ENCODE data around the gene TAB3. TPM values are rescaled to one million over a fixed set of nuclear protein-coding genes. Genes with fewer than 3 reads are reported as not detected.

Gene TAB3
- total and polyA plus RNA-seq, 2 donors from 2014 or later: 7.9 to 26.9 TPM

GRCh38 chrX:30888526-30889146 is 418 bp downstream of the TAB3 start:
- Histone ChIP-seq H3K4me1 (ENCODE audit: control insufficient read depth in 2 of 3, insufficient read depth in 2 of 3, low read depth in 1 of 3, low read length in 3 of 3) (no peaks in the 10 kb centered on the region), H3K9me3 (ENCODE audit: control insufficient read depth in 2 of 3, insufficient read depth in 1 of 3, low read length in 3 of 3) (no peaks in the 10 kb centered on the region), H3K27ac (ENCODE audit: low read depth in 2 of 2, low read length in 2 of 2) (peak overlapping the region; percentile 80 to 87), H3K9ac (ENCODE audit: low read length in 3 of 3) (peak overlapping the region; percentile 55 to 80 (median 72)), H3K36me3 (ENCODE audit: control insufficient read depth in 2 of 3, insufficient read depth in 3 of 3, low read length in 3 of 3) (no peaks in the 10 kb centered on the region), H3K27me3 (ENCODE audit: control insufficient read depth, insufficient read depth, low read length) (no peaks in the 10 kb centered on the region), H3K4me3 (ENCODE audit: low read length in 3 of 3) (peak overlapping the region; percentile 65 to 82 (median 74))
- TF ChIP-seq CTCF (IDR thresholded peaks at IDR 0.05; ENCODE audit: borderline replicate concordance, extremely low read depth, insufficient read depth): no peak
- no peak for FAIRE-seq
- intact Hi-C loops (cut with DNase I): no loop called here
- DNase-seq: peak in 2 of 5 donors; percentile 26 to 35

GRCh38 chrX:30887721-30888120 is 1.3 kb downstream of the TAB3 start:
- Histone ChIP-seq H3K27me3 (ENCODE audit: control insufficient read depth, insufficient read depth, low read length) (no peaks in the 10 kb centered on the region), H3K36me3 (ENCODE audit: control insufficient read depth in 2 of 3, insufficient read depth in 3 of 3, low read length in 3 of 3) (no peaks in the 10 kb centered on the region), H3K4me3 (ENCODE audit: low read length in 3 of 3) (peak overlapping the region; percentile 12 to 82 (median 65)), H3K27ac (ENCODE audit: low read depth in 2 of 2, low read length in 2 of 2) (no peak overlapping the region), H3K9me3 (ENCODE audit: control insufficient read depth in 2 of 3, insufficient read depth in 1 of 3, low read length in 3 of 3) (no peaks in the 10 kb centered on the region), H3K4me1 (ENCODE audit: control insufficient read depth in 2 of 3, insufficient read depth in 2 of 3, low read depth in 1 of 3, low read length in 3 of 3) (peaks cover 0 to 4% (median 0%) of the 10 kb centered on the region in 3 donors), H3K9ac (ENCODE audit: low read length in 3 of 3) (peak overlapping the region in 1 of 3 donors; percentile 80)
- TF ChIP-seq CTCF (IDR thresholded peaks at IDR 0.05; ENCODE audit: borderline replicate concordance, extremely low read depth, insufficient read depth): no peak
- DNase-seq (no peak), FAIRE-seq (no peak)
- intact Hi-C loops (cut with DNase I): no loop called here

- no peak for TF ChIP-seq CTCF (IDR thresholded peaks at IDR 0.05; ENCODE audit: borderline replicate concordance, extremely low read depth, insufficient read depth)
- Histone ChIP-seq H3K9me3 (ENCODE audit: control insufficient read depth in 2 of 3, insufficient read depth in 1 of 3, low read length in 3 of 3) (no peaks in the 10 kb centered on the region), H3K4me3 (ENCODE audit: low read length in 3 of 3) (peak overlapping the region in 2 of 3 donors; percentile 12 to 82), H3K27ac (ENCODE audit: low read depth in 2 of 2, low read length in 2 of 2) (no peak overlapping the region), H3K4me1 (ENCODE audit: control insufficient read depth in 2 of 3, insufficient read depth in 2 of 3, low read depth in 1 of 3, low read length in 3 of 3) (peaks cover 0 to 4% (median 0%) of the 10 kb centered on the region in 3 donors), H3K36me3 (ENCODE audit: control insufficient read depth in 2 of 3, insufficient read depth in 3 of 3, low read length in 3 of 3) (no peaks in the 10 kb centered on the region), H3K27me3 (ENCODE audit: control insufficient read depth, insufficient read depth, low read length) (no peaks in the 10 kb centered on the region), H3K9ac (ENCODE audit: low read length in 3 of 3) (peak overlapping the region in 1 of 3 donors; percentile 80)
- DNase-seq: no peak
- FAIRE-seq: no peak
- intact Hi-C loops (cut with DNase I): no loop called here
These were observed 1.8 kb downstream of the TAB3 start for GRCh38 chrX:30887288-30887687.

Data from kidney (tissue), 14 donors.